Astrocyte (in vitro differentiated cells and primary cell): ENCODE data around the gene TXNDC17.

Source experiments
- EZH2 ChIP-seq: IDR thresholded peaks from 2 replicates; pipeline ENCODE4 v1.6.1; 2012; ENCODE audit warnings: mild to moderate bottlenecking, low read length, inconsistent platforms; ENCODE audit not compliant: insufficient read depth
- TF ChIP-seq, protein P1 (sequence below): IDR thresholded peaks from 2 replicates; pipeline ENCODE4 v1.5.1; 2011; ENCODE audit warnings: low read depth, mild to moderate bottlenecking, inconsistent platforms, low read length, moderate library complexity; ENCODE audit not compliant: insufficient read depth

DNA sequence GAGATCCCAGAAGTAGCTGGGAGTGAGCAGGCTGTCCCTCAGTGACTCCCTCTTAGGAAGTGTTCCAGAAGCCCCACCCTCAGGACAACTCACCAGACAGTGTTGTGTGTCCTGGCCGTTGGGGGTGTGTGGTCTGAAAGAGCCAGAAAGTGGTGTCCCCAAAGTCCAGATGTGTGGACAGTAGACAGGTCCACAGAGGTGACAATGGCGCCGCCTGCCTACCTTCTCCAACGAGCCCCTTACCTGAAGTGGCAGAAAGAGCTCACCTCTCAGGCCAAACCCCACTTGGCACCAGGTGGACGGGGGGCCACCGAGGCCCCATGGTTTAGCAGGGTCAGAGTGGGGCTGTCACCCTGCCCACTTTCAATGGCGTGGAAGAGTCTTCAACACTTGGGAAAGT is 30.6 kb downstream of the TXNDC17 start:
- TF ChIP-seq, protein P1, sequence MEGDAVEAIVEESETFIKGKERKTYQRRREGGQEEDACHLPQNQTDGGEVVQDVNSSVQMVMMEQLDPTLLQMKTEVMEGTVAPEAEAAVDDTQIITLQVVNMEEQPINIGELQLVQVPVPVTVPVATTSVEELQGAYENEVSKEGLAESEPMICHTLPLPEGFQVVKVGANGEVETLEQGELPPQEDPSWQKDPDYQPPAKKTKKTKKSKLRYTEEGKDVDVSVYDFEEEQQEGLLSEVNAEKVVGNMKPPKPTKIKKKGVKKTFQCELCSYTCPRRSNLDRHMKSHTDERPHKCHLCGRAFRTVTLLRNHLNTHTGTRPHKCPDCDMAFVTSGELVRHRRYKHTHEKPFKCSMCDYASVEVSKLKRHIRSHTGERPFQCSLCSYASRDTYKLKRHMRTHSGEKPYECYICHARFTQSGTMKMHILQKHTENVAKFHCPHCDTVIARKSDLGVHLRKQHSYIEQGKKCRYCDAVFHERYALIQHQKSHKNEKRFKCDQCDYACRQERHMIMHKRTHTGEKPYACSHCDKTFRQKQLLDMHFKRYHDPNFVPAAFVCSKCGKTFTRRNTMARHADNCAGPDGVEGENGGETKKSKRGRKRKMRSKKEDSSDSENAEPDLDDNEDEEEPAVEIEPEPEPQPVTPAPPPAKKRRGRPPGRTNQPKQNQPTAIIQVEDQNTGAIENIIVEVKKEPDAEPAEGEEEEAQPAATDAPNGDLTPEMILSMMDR = no peak
- no peak for TF ChIP-seq EZH2
